ENCODE measurements around the gene RCN1.

The RCN1 gene

DNA sequence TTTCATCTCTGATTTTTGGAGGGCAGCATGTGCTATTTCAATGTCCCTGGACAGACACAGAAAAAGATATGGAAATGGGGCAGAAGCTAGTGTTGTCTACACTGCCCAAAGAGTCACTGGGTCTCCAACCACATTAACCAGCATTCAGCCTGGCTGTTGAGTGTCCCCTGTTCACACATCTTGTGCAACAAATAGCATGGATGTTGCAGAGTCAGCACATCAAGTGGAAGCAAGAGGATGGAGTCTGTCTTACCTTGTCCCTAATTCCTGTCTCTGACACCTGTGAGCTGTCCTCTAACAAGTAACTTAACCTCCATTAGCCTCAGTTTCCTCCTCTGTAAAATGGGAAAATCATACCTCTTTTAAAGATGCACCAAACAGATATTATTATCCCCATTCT is 60.2 kb downstream of the RCN1 start:
- DNase-seq (ENCODE audit: low read depth in 1 of 2, low spot score in 1 of 2): no peak

DNA sequence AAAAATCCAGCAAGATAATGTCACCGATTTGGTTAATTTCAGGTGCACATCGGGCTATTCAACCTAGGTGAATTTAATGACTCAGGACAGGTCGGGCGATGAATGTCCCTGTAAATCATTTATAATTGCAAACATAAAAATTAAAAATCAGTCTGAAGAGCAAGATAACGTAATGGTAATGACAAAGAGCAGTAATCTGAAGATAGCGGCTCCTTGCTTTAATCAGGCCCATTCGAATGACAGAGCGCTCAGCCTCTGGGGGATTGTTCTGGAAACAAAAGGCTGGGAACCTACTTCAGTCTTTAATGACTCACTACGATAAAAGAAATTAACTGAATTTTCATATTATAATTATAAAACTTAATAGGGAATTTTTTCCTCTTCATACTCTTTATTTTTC is 61.3 kb downstream of the RCN1 start:
- no peak for DNase-seq (ENCODE audit: low read depth in 1 of 2, low spot score in 1 of 2)

DNA sequence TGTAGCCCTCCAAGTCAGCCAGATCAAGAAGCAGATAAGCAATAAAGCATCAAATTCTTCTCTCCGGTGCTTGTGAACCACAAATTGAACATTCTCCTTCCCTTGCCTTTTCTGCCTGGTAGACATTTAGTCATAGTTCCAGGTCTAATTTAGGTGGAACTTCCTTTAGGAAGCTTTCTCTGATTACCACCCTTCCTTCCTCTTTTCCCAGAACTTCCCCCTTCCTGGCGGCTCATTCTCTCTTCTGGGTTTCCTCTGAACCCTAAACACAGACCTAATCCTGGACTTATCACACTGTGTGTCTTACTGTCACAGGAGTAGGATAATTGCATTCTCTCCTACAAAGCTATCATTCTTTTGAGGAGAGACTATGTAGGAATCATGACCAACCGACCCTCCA is 61.9 kb downstream of the RCN1 start:
- no peak for DNase-seq (ENCODE audit: low read depth in 1 of 2, low spot score in 1 of 2)

GRCh38 chr11:32153747-32154146 is 62.9 kb downstream of the RCN1 start:
- DNase-seq (ENCODE audit: low read depth in 1 of 2, low spot score in 1 of 2): no peak

DNA sequence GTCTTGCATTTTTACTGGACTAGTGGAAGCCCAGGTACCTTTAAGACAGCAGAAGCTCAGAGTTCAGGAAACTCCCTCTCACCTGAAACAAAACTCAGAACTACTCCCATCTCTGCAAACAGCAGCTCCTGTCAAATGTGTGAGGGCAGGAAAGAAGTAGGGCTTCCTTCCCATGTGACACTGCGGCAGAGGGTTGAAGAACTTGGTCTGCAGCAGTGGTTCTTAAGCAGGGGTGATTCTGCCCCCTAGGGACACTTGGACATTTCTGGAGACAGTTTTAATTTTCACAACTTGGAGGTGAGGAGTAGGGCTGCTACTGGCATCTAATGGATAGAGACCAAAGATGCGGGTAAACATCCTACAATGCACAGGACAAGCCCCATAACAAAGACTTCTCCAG is 63.4 kb downstream of the RCN1 start:
- no peak for DNase-seq (ENCODE audit: low read depth in 1 of 2, low spot score in 1 of 2)
